Epithelial cell of esophagus (primary cell): ENCODE results near the gene NRG3.

ENCODE experiments used
- DNase-seq: peaks from one replicate; pipeline ENCODE4 v3.0.0; 2010; ENCODE audit warnings: low read depth
- H3K4me3 ChIP-seq: 2 replicates; pipeline ENCODE4 v1.5.1; 2011; ENCODE audit warnings: mild to moderate bottlenecking, low read length, control low read depth
- CTCF ChIP-seq: IDR thresholded peaks from 2 replicates; pipeline ENCODE4 v1.5.1; 2011; ENCODE audit warnings: low read depth, mild to moderate bottlenecking, low read length, control low read depth, inconsistent platforms; ENCODE audit not compliant: insufficient read depth; ENCODE audit errors: missing control alignments

NRG3 gene

GRCh38 chr10:82889728-82890127 is 1014.7 kb downstream of the NRG3 start:
- no peak for DNase-seq
- H3K4me3 ChIP-seq = no peak overlapping the region
- no peak for TF ChIP-seq CTCF

GRCh38 chr10:82890573-82890972 is 1015.6 kb downstream of the NRG3 start:
- DNase-seq = no peak
- TF ChIP-seq CTCF = no peak
- H3K4me3 ChIP-seq = no peak overlapping the region

GRCh38 chr10:82908096-82908495 is 1033.1 kb downstream of the NRG3 start:
- no peak overlapping the region for H3K4me3 ChIP-seq
- no peak for DNase-seq
- TF ChIP-seq CTCF = no peak

- no peak for TF ChIP-seq CTCF
- DNase-seq = no peak
- H3K4me3 ChIP-seq = no peak overlapping the region
These were observed 1033.8 kb downstream of the NRG3 start for GRCh38 chr10:82908751-82909150.

- DNase-seq = peak; percentile 2
- H3K4me3 ChIP-seq = no peak overlapping the region
- no peak for TF ChIP-seq CTCF
These were observed 1035.3 kb downstream of the NRG3 start for GRCh38 chr10:82910301-82910700.

GRCh38 chr10:82914655-82915136 is 1039.7 kb downstream of the NRG3 start:
- no peak for TF ChIP-seq CTCF
- no peak for DNase-seq

GRCh38 chr10:82916941-82917340 is 1041.9 kb downstream of the NRG3 start:
- no peak for TF ChIP-seq CTCF
- DNase-seq = no peak
- H3K4me3 ChIP-seq = no peak overlapping the region

More at GRCh38 chr10:82914655-82915136, 1039.7 kb downstream of the NRG3 start:
- H3K4me3 ChIP-seq = no peak overlapping the region
